Measurements from ENCODE around the gene GBA3. TPM values are rescaled to one million over a fixed set of nuclear protein-coding genes. Genes with fewer than 3 reads are reported as not detected.
A peak's percentile ranks its signal among the peaks of the same experiment; 100 is the strongest.

GBA3 gene
- total and polyA plus RNA-seq, 2 experiments from 2014 or later = not detected

DNA sequence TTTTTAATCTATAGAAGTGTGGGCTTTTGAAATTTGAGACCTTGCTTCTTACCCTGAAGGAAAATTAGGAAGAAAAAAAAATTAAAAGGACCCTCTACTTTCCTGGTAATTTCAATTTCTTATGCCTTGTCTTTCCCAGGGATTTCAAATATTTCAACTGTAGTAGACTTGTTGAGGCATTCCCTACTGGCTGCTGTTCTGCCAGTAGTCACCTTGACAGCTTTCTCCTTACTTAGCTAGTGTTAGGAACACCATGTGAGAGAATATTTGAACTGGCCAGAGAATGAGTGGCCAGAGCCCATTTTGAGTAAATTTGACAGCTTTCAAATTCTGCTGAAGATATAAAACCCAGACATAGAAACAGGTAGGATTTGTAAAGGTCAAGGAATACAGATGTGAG lies 24.0 kb upstream of the GBA3 start:
- Histone ChIP-seq H2AFZ (no peak overlapping the region), H3K9ac (no peak overlapping the region), H3K27me3 (replicated peaks; ENCODE audit: insufficient read depth) (no peaks in the 10 kb centered on the region), H4K20me1 (ENCODE audit: insufficient read depth) (no peaks in the 10 kb centered on the region), H3K9me2 (ENCODE audit: insufficient read depth) (no peaks in the 10 kb centered on the region), H3K36me3 (ENCODE audit: low read depth) (no peaks in the 10 kb centered on the region), H3K27ac (no peak overlapping the region), H3K79me2 (ENCODE audit: insufficient read depth) (no peaks in the 10 kb centered on the region), H3K4me2 (ENCODE audit: unreplicated experiment) (peak overlapping the region; percentile 56), H3K4me1 (ENCODE audit: insufficient read depth) (no peaks in the 10 kb centered on the region), H3F3A (ENCODE audit: insufficient read depth) (no peaks in the 10 kb centered on the region), H3K4me3 (no peak overlapping the region), H3K9me3 (ENCODE audit: low read depth) (no peaks in the 10 kb centered on the region)
- in situ Hi-C loops (cut with MboI) = no loop called here
- TF ChIP-seq EZH2phosphoT487 (IDR thresholded peaks at IDR 0.05; ENCODE audit: insufficient read depth, low read depth) = no peak
- no peak for TF ChIP-seq EZH2 (IDR thresholded peaks at IDR 0.05; ENCODE audit: insufficient read depth, poor library complexity, severe bottlenecking)
- no peak for DNase-seq

DNA sequence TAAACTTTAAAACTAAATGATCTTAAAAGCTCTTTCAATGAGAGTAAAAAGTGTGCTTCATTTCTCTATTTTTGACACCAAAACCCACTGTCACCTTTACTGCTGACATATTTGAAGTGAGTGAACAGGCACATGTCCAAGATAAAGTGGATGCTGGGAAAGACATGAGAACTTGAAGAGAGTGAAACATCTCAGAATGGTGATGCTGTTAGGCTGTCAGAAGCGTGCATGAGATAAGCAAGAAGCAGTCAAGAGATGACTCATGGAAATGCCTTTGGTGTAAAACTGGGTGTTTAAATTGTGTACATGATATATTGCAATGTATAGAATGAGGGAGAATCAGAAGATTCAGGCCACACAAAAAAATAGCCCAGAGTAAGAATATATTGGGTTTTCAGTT lies 21.8 kb upstream of the GBA3 start:
- no peaks in the 10 kb centered on the region for H3K36me3 ChIP-seq (ENCODE audit: low read depth)
- WGBS, 2 experiments (ENCODE audit: low coverage in 1 of 2, low lambda C conversion rate in 2 of 2, missing lambda C conversion rate in 2 of 2) = 27 to 47% methylated on average over 1 of the region's 1 CpG
- H3K4me3 ChIP-seq = no peak overlapping the region
- H2AFZ ChIP-seq = no peak overlapping the region
- no peak overlapping the region for H3K27ac ChIP-seq
- DNase-seq = peak; percentile 17
- no peaks in the 10 kb centered on the region for H3K9me2 ChIP-seq (ENCODE audit: insufficient read depth)
- no peaks in the 10 kb centered on the region for H3K4me1 ChIP-seq (ENCODE audit: insufficient read depth)
- H3K79me2 ChIP-seq (ENCODE audit: insufficient read depth) = no peaks in the 10 kb centered on the region
- in situ Hi-C loops (cut with MboI) = no loop called here
- TF ChIP-seq EZH2 (IDR thresholded peaks at IDR 0.05; ENCODE audit: insufficient read depth, poor library complexity, severe bottlenecking) (no peak), EZH2phosphoT487 (IDR thresholded peaks at IDR 0.05; ENCODE audit: insufficient read depth, low read depth) (no peak)
- no peaks in the 10 kb centered on the region for H4K20me1 ChIP-seq (ENCODE audit: insufficient read depth)
- no peak overlapping the region for H3K9ac ChIP-seq
- 0 out of 2 replicates have a peak, but pooled peaks cover 6% of the 10 kb centered on the region for H3K27me3 ChIP-seq (replicated peaks; ENCODE audit: insufficient read depth)
- no peak overlapping the region for H3K4me2 ChIP-seq (ENCODE audit: unreplicated experiment)
- no peaks in the 10 kb centered on the region for H3K9me3 ChIP-seq (ENCODE audit: low read depth)
- H3F3A ChIP-seq (ENCODE audit: insufficient read depth) = no peaks in the 10 kb centered on the region

DNA sequence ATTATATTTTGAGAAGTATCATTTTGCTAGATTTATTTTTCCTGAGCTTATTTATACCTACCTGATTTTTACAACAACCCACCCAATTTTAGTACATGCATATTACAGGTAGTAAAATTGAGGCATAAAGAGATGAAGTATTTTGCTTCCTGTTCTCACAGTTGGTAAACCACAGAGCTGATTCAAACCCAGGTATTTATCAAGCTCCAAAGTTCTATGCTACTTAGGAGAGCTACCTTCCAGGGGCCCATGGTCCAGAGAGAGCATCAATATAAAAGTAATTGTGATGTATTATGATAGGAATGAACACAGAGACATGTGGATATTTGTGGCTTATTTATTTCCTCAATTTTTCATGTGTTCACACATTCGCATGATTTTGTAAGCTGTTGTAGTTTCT lies 20.2 kb upstream of the GBA3 start:
- WGBS, 2 experiments (ENCODE audit: low coverage in 1 of 2, low lambda C conversion rate in 2 of 2, missing lambda C conversion rate in 2 of 2) = 55 to 67% methylated on average over 1 of the region's 1 CpG
- TF ChIP-seq EZH2 (IDR thresholded peaks at IDR 0.05; ENCODE audit: insufficient read depth, poor library complexity, severe bottlenecking) (no peak), EZH2phosphoT487 (IDR thresholded peaks at IDR 0.05; ENCODE audit: insufficient read depth, low read depth) (no peak)
- no peak for DNase-seq

DNA sequence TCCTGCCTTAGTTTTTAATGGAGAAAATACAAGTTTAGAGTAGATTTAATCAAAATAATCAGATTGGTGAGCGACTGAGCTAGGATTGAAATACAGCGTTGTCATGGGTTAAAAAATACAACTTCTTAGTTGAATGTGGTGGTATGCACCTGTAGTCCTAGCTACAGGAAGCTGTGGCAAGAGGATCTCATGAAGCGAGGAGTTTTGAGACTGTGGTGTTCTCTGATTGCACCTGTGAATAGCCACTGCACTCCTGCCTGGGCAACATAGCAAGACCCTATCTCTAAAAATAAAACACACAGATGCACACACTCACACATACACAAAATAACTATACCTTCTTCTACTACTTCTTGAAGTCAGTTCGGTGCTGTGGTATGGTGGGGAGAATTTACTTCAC lies 19.8 kb upstream of the GBA3 start:
- H3K4me1 ChIP-seq (ENCODE audit: insufficient read depth) = no peaks in the 10 kb centered on the region
- no peaks in the 10 kb centered on the region for H3K9me2 ChIP-seq (ENCODE audit: insufficient read depth)
- H3K4me3 ChIP-seq = no peak overlapping the region
- no peaks in the 10 kb centered on the region for H3K79me2 ChIP-seq (ENCODE audit: insufficient read depth)
- 0 out of 2 replicates have a peak, but pooled peaks cover 6% of the 10 kb centered on the region for H3K27me3 ChIP-seq (replicated peaks; ENCODE audit: insufficient read depth)
- no peak for DNase-seq
- no peaks in the 10 kb centered on the region for H3K9me3 ChIP-seq (ENCODE audit: low read depth)
- no peaks in the 10 kb centered on the region for H3K36me3 ChIP-seq (ENCODE audit: low read depth)
- H3K27ac ChIP-seq = no peak overlapping the region
- WGBS, 2 experiments (ENCODE audit: low coverage in 1 of 2, low lambda C conversion rate in 2 of 2, missing lambda C conversion rate in 2 of 2) = 58 to 63% methylated on average over 4 of the region's 4 CpGs
- TF ChIP-seq EZH2phosphoT487 (IDR thresholded peaks at IDR 0.05; ENCODE audit: insufficient read depth, low read depth) (no peak), EZH2 (IDR thresholded peaks at IDR 0.05; ENCODE audit: insufficient read depth, poor library complexity, severe bottlenecking) (no peak)
- no peak overlapping the region for H2AFZ ChIP-seq
- H3F3A ChIP-seq (ENCODE audit: insufficient read depth) = no peaks in the 10 kb centered on the region
- in situ Hi-C loops (cut with MboI) = no loop called here
- H3K9ac ChIP-seq = no peak overlapping the region
- no peaks in the 10 kb centered on the region for H4K20me1 ChIP-seq (ENCODE audit: insufficient read depth)
- no peak overlapping the region for H3K4me2 ChIP-seq (ENCODE audit: unreplicated experiment)

More for the DNA sequence above, 20.2 kb upstream of the GBA3 start:
- H3K4me1 ChIP-seq (ENCODE audit: insufficient read depth) = no peaks in the 10 kb centered on the region
- 0 out of 2 replicates have a peak, but pooled peaks cover 6% of the 10 kb centered on the region for H3K27me3 ChIP-seq (replicated peaks; ENCODE audit: insufficient read depth)
- no peaks in the 10 kb centered on the region for H3K9me2 ChIP-seq (ENCODE audit: insufficient read depth)
- H3K9ac ChIP-seq = no peak overlapping the region
- no peak overlapping the region for H3K4me3 ChIP-seq
- H3K36me3 ChIP-seq (ENCODE audit: low read depth) = no peaks in the 10 kb centered on the region
- H3K79me2 ChIP-seq (ENCODE audit: insufficient read depth) = no peaks in the 10 kb centered on the region
- H3K4me2 ChIP-seq (ENCODE audit: unreplicated experiment) = no peak overlapping the region
- in situ Hi-C loops (cut with MboI) = no loop called here
- no peak overlapping the region for H2AFZ ChIP-seq
- no peaks in the 10 kb centered on the region for H3F3A ChIP-seq (ENCODE audit: insufficient read depth)
- no peaks in the 10 kb centered on the region for H3K9me3 ChIP-seq (ENCODE audit: low read depth)
- no peaks in the 10 kb centered on the region for H4K20me1 ChIP-seq (ENCODE audit: insufficient read depth)
- no peak overlapping the region for H3K27ac ChIP-seq

DNA sequence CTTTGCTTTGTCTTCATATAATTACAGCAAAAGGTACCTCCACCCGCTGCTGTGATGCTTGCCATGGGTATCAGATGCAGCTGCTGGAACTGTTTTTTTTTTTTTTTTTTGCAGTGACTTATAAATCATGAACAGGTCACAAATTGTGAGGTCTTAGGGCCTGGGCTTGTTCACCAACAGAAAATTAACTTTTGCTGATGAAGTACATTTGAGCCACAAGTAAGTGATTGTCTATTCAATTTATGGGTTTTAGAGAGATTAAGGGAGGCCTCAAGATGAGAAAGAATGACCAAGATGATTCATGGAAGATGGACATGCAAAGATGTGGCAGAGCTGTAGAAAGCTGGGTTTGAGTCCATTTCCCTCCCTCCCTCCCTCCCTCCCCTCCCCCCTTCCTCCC lies 18.0 kb upstream of the GBA3 start:
- WGBS, 2 experiments (ENCODE audit: low coverage in 1 of 2, low lambda C conversion rate in 2 of 2, missing lambda C conversion rate in 2 of 2) = 64 to 71% methylated on average over 1 of the region's 1 CpG
- in situ Hi-C loops (cut with MboI) = no loop called here

More for the DNA sequence above, 18.0 kb upstream of the GBA3 start:
- Histone ChIP-seq H3K27me3 (replicated peaks; ENCODE audit: insufficient read depth) (0 out of 2 replicates have a peak, but pooled peaks cover 6% of the 10 kb centered on the region), H2AFZ (no peak overlapping the region), H3K79me2 (ENCODE audit: insufficient read depth) (no peaks in the 10 kb centered on the region), H3F3A (ENCODE audit: insufficient read depth) (no peaks in the 10 kb centered on the region), H3K4me1 (ENCODE audit: insufficient read depth) (no peaks in the 10 kb centered on the region), H3K4me3 (no peak overlapping the region), H3K27ac (no peak overlapping the region), H4K20me1 (ENCODE audit: insufficient read depth) (no peaks in the 10 kb centered on the region), H3K9me2 (ENCODE audit: insufficient read depth) (no peaks in the 10 kb centered on the region), H3K36me3 (ENCODE audit: low read depth) (no peaks in the 10 kb centered on the region), H3K4me2 (ENCODE audit: unreplicated experiment) (no peak overlapping the region), H3K9me3 (ENCODE audit: low read depth) (no peaks in the 10 kb centered on the region), H3K9ac (no peak overlapping the region)
- DNase-seq = no peak
- TF ChIP-seq EZH2phosphoT487 (IDR thresholded peaks at IDR 0.05; ENCODE audit: insufficient read depth, low read depth) (no peak), EZH2 (IDR thresholded peaks at IDR 0.05; ENCODE audit: insufficient read depth, poor library complexity, severe bottlenecking) (no peak)

All from GM23248 (cell line).